Measurements from ENCODE around the gene ARHGAP26. TPM values are rescaled to one million over a fixed set of nuclear protein-coding genes. Genes with fewer than 3 reads are reported as not detected.

Gene ARHGAP26
- total RNA-seq, 1 donor from 2014 or later = 8.6 TPM

GRCh38 chr5:143063175-143063970 is 293.2 kb downstream of the ARHGAP26 start:
- no peak overlapping the region for H3K4me3 ChIP-seq (ENCODE audit: low read depth, low read length)
- no peak for DNase-seq (ENCODE audit: low read depth)
- H3K27me3 ChIP-seq (ENCODE audit: control insufficient read depth, insufficient read depth, low read length) = no peaks in the 10 kb centered on the region
- TF ChIP-seq CTCF (IDR thresholded peaks at IDR 0.05; ENCODE audit: insufficient read depth, low read length, poor library complexity, severe bottlenecking) = no peak
- H3K36me3 ChIP-seq (ENCODE audit: control insufficient read depth, insufficient read depth, low read length) = no peaks in the 10 kb centered on the region

- H3K36me3 ChIP-seq (ENCODE audit: control insufficient read depth, insufficient read depth, low read length) = no peaks in the 10 kb centered on the region
- no peak for TF ChIP-seq CTCF (IDR thresholded peaks at IDR 0.05; ENCODE audit: insufficient read depth, low read length, poor library complexity, severe bottlenecking)
- DNase-seq (ENCODE audit: low read depth) = no peak
- no peaks in the 10 kb centered on the region for H3K27me3 ChIP-seq (ENCODE audit: control insufficient read depth, insufficient read depth, low read length)
- no peak overlapping the region for H3K4me3 ChIP-seq (ENCODE audit: low read depth, low read length)
Observed at GRCh38 chr5:143064218-143064641, 294.1 kb downstream of the ARHGAP26 start.

GRCh38 chr5:143064676-143065075 is 294.5 kb downstream of the ARHGAP26 start:
- TF ChIP-seq CTCF (IDR thresholded peaks at IDR 0.05; ENCODE audit: insufficient read depth, low read length, poor library complexity, severe bottlenecking) = no peak
- no peak for DNase-seq (ENCODE audit: low read depth)
- H3K4me3 ChIP-seq (ENCODE audit: low read depth, low read length) = no peak overlapping the region
- H3K36me3 ChIP-seq (ENCODE audit: control insufficient read depth, insufficient read depth, low read length) = no peaks in the 10 kb centered on the region
- H3K27me3 ChIP-seq (ENCODE audit: control insufficient read depth, insufficient read depth, low read length) = no peaks in the 10 kb centered on the region

- TF ChIP-seq CTCF (IDR thresholded peaks at IDR 0.05; ENCODE audit: insufficient read depth, low read length, poor library complexity, severe bottlenecking) = no peak
- no peak for DNase-seq (ENCODE audit: low read depth)
- H3K4me3 ChIP-seq (ENCODE audit: low read depth, low read length) = no peak overlapping the region
- H3K36me3 ChIP-seq (ENCODE audit: control insufficient read depth, insufficient read depth, low read length) = no peaks in the 10 kb centered on the region
- H3K27me3 ChIP-seq (ENCODE audit: control insufficient read depth, insufficient read depth, low read length) = no peaks in the 10 kb centered on the region
Observed at GRCh38 chr5:143065185-143065965, 295.2 kb downstream of the ARHGAP26 start.

- no peaks in the 10 kb centered on the region for H3K27me3 ChIP-seq (ENCODE audit: control insufficient read depth, insufficient read depth, low read length)
- no peak overlapping the region for H3K4me3 ChIP-seq (ENCODE audit: low read depth, low read length)
- no peak for TF ChIP-seq CTCF (IDR thresholded peaks at IDR 0.05; ENCODE audit: insufficient read depth, low read length, poor library complexity, severe bottlenecking)
- no peaks in the 10 kb centered on the region for H3K36me3 ChIP-seq (ENCODE audit: control insufficient read depth, insufficient read depth, low read length)
- DNase-seq (ENCODE audit: low read depth) = no peak
Observed at GRCh38 chr5:143065996-143066522, 295.9 kb downstream of the ARHGAP26 start.
